ENCODE data around the gene FAM184B.
"Not testable (repeated sequence)": the region's sequence is repeated elsewhere in the genome, so short reads cannot be mapped to it uniquely, and the experiment has no call there.

The FAM184B gene

DNA sequence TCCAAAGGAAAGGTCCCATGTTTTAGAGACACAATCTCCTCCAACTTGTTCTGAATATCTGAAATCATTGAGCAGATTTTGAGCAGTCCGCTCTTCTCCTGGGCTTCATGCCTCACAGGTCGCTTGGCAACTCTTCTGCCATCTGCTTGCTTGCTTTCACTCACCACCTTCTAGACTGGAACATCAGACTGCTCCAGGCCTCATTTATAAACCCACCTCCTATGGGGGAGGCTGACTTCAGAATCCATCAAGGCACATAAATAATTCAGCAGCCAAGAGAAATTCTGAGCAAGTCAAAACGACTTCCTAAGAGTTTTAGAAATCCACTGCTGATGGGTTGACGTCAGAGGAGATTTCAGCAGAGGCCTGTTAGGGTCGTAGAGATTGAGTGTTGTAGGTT lies 64.1 kb downstream of the FAM184B start:
- DNase-seq (ENCODE audit: low spot score): no peak

DNA sequence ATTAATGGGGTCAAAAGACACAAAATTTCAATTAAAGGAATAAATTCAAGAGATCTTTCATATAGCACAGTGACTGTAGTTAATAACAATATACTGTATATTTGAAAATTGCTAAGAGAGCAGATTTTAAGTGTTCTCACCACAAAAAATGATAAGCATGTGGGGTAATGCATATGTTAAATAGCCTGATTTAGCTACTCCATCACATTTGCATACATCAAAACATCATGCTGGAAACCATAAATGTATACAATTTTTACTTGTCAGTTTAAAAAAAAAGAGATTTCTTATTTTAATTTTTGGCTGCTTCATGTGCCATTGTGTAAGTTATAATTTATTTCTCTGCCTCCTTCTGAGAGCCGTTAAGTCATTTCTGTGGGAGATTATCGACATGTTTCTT lies 65.9 kb downstream of the FAM184B start:
- DNase-seq (ENCODE audit: low spot score): no peak

DNA sequence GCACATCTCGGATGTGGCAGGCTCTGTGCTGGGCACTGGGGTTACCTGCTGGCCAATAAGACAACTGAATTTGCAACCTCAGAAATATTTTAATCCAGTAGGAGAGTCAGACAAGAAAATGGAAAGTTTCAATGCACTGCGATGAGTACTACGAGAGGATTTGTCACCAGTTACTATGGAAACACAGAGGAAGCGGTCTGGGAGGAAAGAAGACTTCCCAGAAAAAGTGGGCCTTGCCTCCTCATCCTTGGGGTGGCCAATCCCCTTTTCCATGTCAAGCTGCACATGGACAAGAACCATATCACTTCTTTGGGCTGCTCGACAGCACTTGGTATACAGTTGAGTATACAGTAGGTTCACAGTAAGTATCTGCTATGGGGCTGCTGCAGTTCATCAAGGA lies 67.6 kb downstream of the FAM184B start:
- no peak for DNase-seq (ENCODE audit: low spot score)

DNA sequence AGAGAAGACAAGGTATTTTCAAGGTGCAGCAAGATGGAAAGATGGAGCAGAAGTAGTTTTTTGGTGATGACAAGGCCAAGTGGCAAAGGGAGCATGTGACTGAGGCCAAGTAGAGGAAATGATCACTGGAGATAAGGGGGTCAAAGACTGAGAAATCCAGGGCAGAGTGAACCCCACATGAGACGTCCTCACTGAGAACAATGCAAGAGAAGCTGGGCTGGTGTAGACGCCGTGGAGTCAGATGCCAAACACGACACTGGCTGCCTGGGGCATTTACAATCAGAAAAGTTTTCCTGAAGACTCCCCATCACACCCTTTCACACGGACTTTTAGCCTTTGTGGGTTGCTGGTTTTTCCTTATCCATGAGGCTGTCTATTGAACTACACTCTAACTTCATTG lies 69.3 kb downstream of the FAM184B start:
- no peak for DNase-seq (ENCODE audit: low spot score)

DNA sequence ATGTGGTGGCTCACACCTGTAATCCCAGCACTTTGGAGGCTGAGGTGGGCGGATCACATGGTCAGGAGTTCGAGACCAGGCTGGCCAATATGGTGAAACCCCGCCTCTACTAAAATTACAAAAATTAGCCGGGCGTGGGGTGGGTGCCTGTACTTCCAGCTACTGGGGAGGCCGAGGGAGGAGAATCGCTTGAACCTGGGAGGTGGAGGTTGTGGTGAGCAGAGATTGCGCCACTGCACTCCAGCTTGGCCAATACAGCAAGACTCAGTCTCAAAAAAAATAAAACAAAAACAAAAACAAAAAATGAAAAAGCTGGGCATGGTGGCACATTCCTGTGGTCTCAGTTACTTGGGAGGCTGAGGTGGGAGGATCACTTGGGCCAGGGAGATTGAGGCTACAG lies 70.2 kb downstream of the FAM184B start:
- not testable (repeated sequence) for DNase-seq (ENCODE audit: low spot score)

DNA sequence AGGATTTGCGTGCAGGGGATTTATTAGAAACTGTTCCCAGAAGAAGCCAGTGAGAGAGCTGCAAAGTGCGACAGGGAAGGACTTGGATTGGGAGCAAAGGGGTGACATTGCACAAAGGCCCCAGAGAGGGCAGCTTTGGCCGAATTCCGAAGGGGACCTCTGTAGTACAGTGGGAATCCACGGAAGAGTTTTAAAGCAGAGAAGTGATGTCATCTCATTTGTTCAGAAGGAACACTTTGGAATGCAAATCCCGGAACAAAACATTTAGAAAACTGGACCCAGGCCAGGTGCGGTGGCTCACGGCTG lies 71.7 kb downstream of the FAM184B start:
- DNase-seq (ENCODE audit: low spot score): no peak

DNA sequence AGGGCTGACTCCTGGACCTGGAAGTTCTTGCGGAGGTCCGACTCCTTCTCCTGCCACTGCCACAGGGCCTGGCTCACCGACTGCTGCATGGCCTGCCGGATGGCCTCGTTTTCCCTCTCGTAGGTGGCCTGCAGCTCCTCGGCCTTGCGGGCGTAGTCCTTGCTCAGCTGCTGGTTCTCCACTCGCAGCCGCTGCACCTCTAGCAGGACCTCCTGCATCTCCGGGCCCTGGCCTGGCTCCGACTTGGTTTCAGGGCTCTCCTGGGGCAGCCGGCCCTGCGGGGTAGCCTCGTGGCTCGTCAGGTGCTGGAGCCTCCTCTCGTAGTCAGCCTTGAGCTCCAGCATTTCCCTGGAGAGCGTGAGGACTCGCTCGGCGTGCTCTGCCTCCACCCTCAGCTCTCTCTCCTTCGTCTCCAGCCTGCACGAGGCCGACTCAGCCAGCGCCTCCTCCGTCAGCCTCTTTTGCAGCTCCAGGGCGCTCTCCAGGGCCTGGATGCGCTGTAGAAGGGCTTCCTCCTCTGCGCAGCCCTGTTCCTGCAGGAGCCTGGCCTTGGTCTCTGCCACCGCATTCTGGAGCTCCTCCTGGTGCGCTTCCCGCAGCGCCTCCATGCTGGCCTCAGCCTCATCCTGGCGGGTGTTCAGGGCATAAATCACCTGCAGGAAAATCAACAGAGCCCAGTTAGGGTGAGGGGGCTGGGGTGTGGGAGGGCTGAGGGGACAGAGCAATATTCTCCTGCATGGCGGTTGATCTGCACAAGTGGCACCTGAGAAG lies 72.2 kb downstream of the FAM184B start:
- no peak for DNase-seq (ENCODE audit: low spot score)

DNA sequence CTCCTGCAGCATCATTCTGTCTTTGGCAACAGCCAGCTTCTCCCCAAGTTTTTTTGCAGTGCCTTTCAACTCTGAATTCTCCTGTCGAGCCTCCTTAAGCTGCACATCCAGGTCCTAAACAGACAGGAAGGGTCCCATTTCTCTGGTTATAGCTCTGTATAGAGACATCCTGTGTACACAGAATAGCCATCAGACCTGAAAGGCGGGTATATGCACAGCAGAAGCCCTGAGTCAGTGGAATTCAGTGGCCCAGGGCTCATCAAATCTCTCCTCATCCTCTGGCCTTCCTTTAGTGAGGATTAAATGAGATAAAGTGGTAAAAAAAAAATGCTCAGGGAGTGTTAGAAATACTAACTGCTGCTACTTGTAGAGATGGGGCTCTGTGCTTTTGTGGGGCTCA lies 73.8 kb downstream of the FAM184B start:
- DNase-seq (ENCODE audit: low spot score): no peak

DNA sequence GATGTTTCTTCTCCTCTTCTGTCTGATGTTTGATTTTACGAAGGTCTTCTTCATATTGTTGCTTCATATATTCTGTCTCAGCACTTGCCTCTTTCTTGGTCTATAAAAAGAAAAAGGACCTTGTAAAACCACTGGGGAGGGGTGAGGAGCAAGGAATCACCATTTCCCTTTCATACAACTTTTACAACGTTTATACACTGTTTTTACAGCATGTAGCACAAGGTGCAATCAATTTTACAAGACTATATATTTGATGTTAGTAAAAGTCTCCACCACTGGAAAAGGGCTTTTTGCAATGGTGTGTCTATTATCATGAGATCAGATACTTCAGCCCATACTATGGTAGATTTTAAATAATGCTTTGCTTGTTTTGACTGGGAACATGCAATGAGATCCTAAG lies 76.3 kb downstream of the FAM184B start:
- DNase-seq (ENCODE audit: low spot score): no peak

DNA sequence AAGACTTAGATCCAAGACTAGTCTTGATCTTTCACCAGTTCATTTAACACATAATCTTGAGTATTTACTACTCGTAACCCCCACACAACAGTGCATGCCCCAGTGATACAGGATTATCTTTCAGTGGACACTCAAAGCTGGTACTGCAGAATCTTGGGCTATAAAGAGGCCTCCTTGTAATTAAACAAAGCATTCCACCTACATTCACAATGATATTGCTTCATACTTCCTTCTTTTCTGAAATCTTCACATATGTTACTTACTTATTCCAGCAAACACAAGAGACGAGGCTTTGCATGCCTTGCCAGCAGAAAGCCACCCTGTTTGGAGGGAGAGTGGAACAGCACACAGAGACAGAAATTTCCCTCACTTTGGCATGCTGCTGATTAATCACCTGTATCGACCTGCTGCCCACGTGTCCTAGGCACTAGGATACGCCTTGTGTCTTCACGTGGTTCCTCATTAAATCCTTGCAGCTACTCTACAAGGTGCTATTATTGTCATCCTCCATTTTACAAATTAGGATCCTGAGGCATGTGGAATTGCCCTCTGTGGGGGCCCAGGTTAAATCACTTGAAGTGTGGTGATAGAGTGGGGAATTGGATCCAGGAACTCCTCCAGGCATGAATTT lies 77.3 kb downstream of the FAM184B start:
- no peak for DNase-seq (ENCODE audit: low spot score)

DNA sequence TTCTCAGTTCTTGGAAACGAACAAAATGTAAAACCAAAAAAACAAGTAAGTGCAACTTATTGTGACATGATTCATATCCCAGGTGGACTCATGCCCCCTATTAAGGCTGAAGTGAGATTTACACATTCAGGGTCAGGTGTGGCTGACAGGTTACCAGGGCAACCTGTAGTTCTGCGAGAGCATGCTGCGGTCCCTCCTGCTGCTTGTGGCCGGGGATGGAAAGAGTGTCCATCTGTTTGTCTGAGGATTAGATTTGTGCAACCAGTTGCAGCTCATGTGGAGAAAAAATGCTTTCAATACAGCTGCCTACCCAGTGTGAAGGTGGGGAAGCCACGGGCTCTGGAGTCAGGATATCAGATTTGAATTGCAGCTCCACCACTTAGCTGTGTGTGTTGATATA lies 78.8 kb downstream of the FAM184B start:
- no peak for DNase-seq (ENCODE audit: low spot score)

DNA sequence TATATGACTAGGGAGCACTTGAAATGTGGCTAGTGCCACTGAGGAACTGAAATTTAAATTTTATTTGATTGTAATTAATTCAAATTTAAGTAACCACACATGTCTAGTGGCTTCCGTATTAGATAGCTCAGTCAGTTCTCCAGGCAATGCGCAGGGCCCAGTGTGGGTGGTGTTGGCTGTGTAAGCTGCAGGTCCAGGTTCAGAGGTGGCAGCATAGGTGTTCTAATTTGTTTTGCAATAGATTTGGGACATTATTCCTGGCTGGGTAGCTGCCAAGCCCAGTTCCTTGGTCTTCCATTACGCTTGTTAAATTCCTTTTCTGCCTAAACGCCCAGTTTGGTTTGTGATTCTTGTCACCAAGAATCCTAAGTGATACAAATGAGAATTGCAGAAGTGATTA lies 79.5 kb downstream of the FAM184B start:
- DNase-seq (ENCODE audit: low spot score): no peak

DNA sequence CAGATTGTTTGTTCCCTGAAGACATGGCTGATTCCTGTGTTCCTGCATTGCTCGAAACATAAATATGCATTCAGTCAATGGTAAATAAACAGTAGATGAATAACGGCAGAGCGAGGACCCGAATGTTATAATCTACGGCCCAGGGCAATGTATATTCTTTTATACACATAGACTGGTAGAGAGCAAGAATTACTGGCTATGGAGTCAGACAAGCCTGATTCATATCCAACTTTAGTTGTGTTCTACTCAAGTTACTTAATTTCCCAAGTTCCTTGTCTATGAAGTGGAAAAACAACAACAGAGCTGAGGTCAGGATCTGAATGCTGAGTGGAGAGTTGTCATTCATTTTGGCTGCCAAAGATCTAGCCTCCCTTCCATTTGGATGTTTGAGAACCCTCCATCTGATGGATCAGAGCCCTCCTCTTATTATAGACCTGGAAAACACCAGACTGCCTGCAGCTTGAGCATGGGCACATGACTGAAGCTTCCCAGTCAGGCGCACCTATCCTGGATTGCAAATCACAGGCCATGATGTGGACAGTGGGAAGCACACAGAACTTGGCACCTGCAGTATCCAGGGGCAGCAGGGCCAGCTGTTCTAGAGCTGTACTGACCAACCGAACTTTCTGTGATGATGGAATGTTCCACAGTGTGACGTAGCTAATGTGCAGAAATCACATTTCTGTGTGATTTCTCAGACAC lies 80.1 kb downstream of the FAM184B start:
- no peak for DNase-seq (ENCODE audit: low spot score)

DNA sequence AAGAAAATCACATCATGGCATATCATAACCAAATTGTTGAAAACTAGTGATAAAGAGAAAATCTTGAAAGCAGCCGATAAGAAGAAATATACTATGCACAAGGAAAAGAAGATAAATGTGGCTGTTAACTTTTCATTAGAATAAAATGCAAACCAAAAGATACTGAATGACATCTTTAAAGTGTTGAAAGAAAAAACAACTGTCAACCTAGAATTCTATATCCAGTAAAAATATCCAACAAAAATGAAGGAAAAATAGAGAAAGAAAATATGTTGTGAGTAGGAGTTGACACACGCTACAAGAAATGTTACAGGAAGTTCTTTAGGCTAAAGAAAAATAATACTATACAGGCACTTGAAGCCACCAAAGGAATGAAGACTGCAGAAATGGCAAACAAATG lies 82.0 kb downstream of the FAM184B start:
- no peak for DNase-seq (ENCODE audit: low spot score)

DNA sequence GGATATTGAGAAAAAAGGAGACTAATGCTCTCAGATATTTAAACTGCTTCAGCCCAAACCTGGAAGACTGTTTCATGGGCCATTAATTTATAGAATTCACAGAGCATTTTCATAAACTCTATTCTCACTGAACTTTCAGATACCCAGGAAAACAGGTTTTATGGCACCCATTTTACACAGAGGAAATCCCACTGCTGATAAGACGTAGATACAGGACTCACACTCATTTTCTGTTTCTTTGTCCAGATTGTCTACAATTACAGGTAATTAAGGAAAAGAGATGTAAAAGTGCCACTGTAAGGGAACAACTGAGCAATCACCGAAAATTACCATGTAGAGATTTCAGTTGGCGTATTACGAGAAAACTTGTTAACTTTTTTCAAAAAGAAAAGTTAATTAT lies 83.3 kb downstream of the FAM184B start:
- DNase-seq (ENCODE audit: low spot score): no peak

DNA sequence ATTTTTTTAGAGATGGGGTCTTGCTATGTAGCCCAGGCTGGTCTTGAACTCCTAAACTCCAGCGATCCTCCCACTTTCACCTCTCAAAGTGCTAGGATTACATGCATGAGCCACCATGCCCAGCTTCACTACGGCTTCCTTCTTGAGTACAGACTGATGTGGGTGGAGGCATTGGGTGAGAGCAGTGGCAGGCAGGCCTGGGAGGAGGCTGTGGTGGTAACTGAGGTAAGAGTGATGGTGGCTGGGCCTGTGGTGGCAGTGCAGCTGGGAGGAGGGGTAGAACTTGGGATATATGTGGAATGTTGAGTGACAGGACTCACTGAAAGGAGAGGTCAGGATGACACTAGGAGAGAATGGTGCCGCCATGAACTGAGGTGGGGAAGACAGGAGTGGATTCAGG lies 86.1 kb downstream of the FAM184B start:
- no peak for DNase-seq (ENCODE audit: low spot score)

DNA sequence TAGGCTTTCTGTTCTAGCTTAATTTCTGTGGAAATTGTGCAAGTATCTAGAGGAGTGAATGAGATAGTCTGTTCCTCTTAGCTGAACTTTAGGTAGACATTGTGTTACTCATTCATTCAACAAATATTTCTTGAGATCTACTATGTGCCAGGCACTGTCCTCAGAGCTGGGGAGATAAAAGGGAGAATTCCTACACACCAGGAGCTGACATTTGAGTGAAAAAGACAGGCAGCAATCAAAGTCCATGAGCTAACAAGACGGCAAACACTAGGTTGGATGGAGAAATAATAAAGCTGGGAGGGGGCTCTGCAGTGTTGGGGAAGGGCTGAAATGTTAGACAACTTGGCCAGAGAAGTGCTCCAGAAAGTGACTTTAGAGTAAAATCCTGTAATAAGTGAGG lies 86.9 kb downstream of the FAM184B start:
- DNase-seq (ENCODE audit: low spot score): no peak

DNA sequence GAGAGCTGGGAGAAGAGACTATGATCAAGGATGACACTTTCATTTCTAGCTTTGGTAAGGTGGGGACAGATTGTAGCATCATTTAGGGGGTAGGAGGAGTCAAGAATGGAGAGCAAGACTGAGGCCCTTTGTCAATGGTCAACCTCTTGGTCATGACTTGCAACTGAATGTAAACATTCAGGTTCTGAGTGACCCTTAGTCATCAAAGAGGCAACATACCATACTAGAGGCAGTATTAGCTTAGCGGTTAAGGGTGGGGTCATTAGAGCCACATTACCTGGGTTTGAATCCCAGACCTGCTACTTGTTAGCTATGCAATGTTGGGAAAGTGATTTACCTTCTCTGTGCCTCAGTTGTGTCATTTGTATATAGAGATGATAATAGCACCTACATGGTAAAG lies 90.5 kb downstream of the FAM184B start:
- DNase-seq (ENCODE audit: low spot score): no peak

DNA sequence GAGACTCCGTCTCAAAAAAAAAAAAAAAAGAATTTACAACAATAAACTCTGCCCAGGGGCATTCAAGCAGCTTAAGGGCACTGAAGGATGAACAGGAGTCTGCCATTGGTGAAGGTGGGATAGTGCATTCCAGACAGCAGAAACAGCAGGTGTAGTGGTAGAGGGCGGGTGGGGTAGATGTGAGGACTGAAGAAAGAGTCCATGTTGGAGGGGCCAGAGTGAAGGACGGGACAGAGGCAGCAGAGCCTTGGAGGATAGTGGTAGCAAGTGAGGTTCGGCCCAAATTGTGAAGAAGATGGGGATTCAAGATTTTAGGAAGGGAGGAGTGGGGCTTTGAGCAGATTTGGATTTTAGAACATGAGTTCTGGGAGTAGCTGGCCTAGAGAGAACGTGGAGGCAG lies 91.3 kb downstream of the FAM184B start:
- no peak for DNase-seq (ENCODE audit: low spot score)

DNA sequence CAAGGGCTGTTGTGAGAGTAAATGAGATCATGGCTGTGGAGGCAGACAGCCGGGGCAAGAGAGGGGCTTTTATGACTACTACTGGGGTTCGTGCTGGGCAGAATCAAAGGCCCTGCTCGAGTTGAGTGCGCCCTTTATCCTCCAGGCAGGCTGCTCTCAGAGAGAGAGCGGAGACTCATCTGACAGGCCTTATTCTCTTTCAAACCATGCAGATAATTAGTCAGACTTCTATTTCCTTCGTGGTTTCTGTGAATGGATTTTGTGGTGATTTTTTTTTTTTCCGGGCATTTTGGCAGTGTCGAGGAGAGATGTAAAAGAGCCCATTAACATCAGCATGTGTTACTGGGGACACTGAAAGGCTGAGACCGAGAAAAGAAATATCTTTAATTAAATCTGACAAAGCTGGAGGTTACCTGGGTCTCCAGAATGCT lies 93.4 kb downstream of the FAM184B start:
- no peak for DNase-seq (ENCODE audit: low spot score)

DNA sequence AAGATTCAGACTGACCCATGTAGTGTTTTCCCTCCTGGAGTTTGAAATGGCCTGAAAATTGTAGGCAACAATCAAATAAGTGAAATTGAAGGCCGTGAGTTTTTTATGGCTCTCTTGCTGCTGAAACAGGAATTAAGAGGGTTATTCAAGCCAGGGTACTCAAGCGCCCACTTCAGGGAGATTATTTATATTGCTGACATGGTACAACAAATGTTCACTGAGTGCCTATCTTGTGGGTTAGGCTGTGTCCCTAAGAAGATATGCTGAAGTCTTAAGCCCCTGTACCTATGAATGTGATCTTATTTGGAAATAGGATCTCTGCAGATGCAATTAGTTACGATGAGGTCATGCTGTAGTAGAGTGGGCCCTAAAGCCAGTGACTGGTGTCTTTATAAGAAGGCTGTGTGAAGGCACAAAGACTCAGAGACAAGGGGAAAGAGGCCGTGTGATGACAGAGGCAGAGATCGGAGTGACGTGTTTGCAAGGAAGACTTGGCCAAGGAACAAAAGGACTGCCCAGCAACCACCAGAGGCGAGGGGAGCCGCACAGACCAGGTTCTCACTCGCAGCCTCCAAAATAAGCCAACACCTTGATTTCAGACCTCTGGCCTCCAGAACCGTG lies 94.1 kb downstream of the FAM184B start:
- no peak for DNase-seq (ENCODE audit: low spot score)

DNA sequence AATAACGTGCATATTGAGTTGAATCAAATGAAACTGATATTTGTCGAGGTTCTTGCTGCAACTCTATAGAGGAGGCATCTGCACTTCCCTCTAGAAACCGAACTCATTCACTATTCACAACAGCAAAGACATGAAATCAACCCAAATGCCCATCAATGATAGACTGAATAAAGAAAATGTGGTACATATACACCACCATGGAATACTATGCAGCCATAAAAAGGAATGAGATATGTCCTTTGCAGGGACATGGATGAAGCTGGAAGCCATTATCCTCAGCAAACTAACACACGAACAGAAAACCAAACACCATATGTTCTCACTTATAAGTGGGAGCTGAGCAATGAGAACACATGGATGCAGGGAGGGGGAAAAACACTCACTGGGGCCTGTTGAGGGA lies 96.8 kb downstream of the FAM184B start:
- not testable (repeated sequence) for DNase-seq (ENCODE audit: low spot score)

DNA sequence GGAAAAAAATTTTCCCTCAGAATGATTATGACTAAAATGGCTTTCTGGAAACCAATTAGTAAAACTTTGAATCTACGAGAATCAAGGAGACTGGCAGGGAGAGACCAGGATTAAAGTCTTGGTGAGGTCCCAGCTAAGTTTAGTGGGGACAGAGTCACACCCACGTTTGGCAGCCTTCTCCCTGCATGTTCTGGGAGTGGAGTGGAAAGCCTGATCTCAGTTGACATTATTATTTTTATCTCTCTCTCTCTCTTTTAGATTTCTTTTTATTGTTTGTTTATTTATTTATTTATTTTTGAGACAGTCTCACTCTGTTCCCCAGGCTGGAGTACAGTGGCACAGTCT lies 99.2 kb downstream of the FAM184B start:
- no peak for DNase-seq (ENCODE audit: low spot score)
